DOHH2 (cell line): ENCODE data around the gene COL4A2.

Experiments used
- H3F3A ChIP-seq: fragments of 200-600 bp; sonication (generic), shearing (Covaris generic); 2 replicates; pipeline ENCODE4 v1.6.0; 2016; ENCODE audit warnings: antibody characterized with exemption, mild to moderate bottlenecking; ENCODE audit not compliant: control insufficient read depth, insufficient read depth
- H3K27ac ChIP-seq: fragments of 200-600 bp; sonication (generic); 2 replicates; pipeline ENCODE4 v1.5.1; 2014; ENCODE audit warnings: low read depth, mild to moderate bottlenecking, low read length, moderate library complexity
- H3K27me3 ChIP-seq: fragments of 200-600 bp; sonication (generic); 2 replicates; pipeline ENCODE4 v1.6.1; 2014; ENCODE audit warnings: mild to moderate bottlenecking, low read length, mixed read lengths; ENCODE audit not compliant: control insufficient read depth
- H3K36me3 ChIP-seq: fragments of 200-600 bp; sonication (generic); 2 replicates; pipeline ENCODE4 v1.6.1; 2014; ENCODE audit warnings: mild to moderate bottlenecking, low read length, moderate library complexity, mixed read lengths; ENCODE audit not compliant: control insufficient read depth
- H3K4me1 ChIP-seq: fragments of 200-600 bp; sonication (generic); 2 replicates; pipeline ENCODE4 v1.6.1; 2014; ENCODE audit warnings: mild to moderate bottlenecking, low read length, mixed read lengths; ENCODE audit not compliant: control insufficient read depth
- H3K4me2 ChIP-seq: fragments of 200-600 bp; sonication (generic); 2 replicates; pipeline ENCODE4 v1.6.0; 2014; ENCODE audit warnings: mild to moderate bottlenecking, low read length, moderate library complexity
- H3K4me3 ChIP-seq: fragments of 200-600 bp; sonication (generic); 2 replicates; pipeline ENCODE4 v1.5.1; 2014; ENCODE audit warnings: mild to moderate bottlenecking, low read length, mixed read lengths
- H3K79me2 ChIP-seq: fragments of 200-600 bp; sonication (generic); 2 replicates; pipeline ENCODE4 v1.6.1; 2014; ENCODE audit warnings: mild to moderate bottlenecking, low read length, mixed read lengths; ENCODE audit not compliant: control insufficient read depth
- H3K9me2 ChIP-seq: fragments of 200-600 bp; sonication (generic); replicated peaks from 2 replicates; pipeline ENCODE4 v1.6.1; 2014; ENCODE audit warnings: mild to moderate bottlenecking, low read length, mixed read lengths; ENCODE audit not compliant: control insufficient read depth
- H3K9me3 ChIP-seq: fragments of 200-600 bp; sonication (generic); 2 replicates; pipeline ENCODE4 v1.6.1; 2014; ENCODE audit warnings: antibody characterized with exemption, low read length, mixed read lengths; ENCODE audit not compliant: control insufficient read depth, insufficient read depth
- H4K20me1 ChIP-seq: fragments of 200-600 bp; sonication (generic); 2 replicates; pipeline ENCODE4 v1.6.0; 2014; ENCODE audit warnings: low read depth, mild to moderate bottlenecking, antibody characterized with exemption, low read length, moderate library complexity; ENCODE audit not compliant: control insufficient read depth, insufficient read depth
- CTCF ChIP-seq: fragments of 200-600 bp; sonication (generic); IDR thresholded peaks from one replicate; pipeline ENCODE4 v1.5.1; 2014; ENCODE audit warnings: antibody characterized with exemption, mild to moderate bottlenecking, low read depth, low read length; ENCODE audit not compliant: poor library complexity, severe bottlenecking
- EZH2phosphoT487 ChIP-seq: fragments of 200-600 bp; sonication (generic); IDR thresholded peaks from 2 replicates; pipeline ENCODE4 v1.6.1; 2017; ENCODE audit warnings: borderline replicate concordance, mild to moderate bottlenecking, antibody characterized with exemption, low read length, moderate library complexity, mixed read lengths

Gene COL4A2

GRCh38 chr13:110478405-110479214 lies 171.5 kb downstream of the COL4A2 start:
- Histone ChIP-seq H3K27ac (no peak overlapping the region), H3K79me2 (no peaks in the 10 kb centered on the region), H3K9me2 (no peaks in the 10 kb centered on the region), H3K9me3 (no peaks in the 10 kb centered on the region), H4K20me1 (no peaks in the 10 kb centered on the region), H3K36me3 (no peaks in the 10 kb centered on the region), H3F3A (no peaks in the 10 kb centered on the region; the same call in 1 of the 2 replicates), H3K4me2 (no peak overlapping the region), H3K4me1 (peaks cover 38% of the 10 kb centered on the region), H3K27me3 (peaks cover 3% of the 10 kb centered on the region; the same call in 1 of the 2 replicates), H3K4me3 (no peak overlapping the region)
- TF ChIP-seq CTCF (no peak), EZH2phosphoT487 (no peak)

- no peaks in the 10 kb centered on the region for H4K20me1 ChIP-seq
- no peaks in the 10 kb centered on the region for H3K79me2 ChIP-seq
- H3F3A ChIP-seq, result no peaks in the 10 kb centered on the region
- no peak overlapping the region for H3K4me3 ChIP-seq
- no peaks in the 10 kb centered on the region for H3K9me3 ChIP-seq
- no peak for TF ChIP-seq CTCF
- no peak for TF ChIP-seq EZH2phosphoT487
- H3K36me3 ChIP-seq, result no peaks in the 10 kb centered on the region
- H3K27ac ChIP-seq, result no peak overlapping the region
- peaks cover 3% of the 10 kb centered on the region; the same call in 1 of the 2 replicates for H3K27me3 ChIP-seq
- peaks cover 32% of the 10 kb centered on the region for H3K4me1 ChIP-seq
- no peak overlapping the region for H3K4me2 ChIP-seq
- no peaks in the 10 kb centered on the region for H3K9me2 ChIP-seq
Measured at GRCh38 chr13:110479215-110479545, 172.1 kb downstream of the COL4A2 start.

- H3K27ac ChIP-seq, result no peak overlapping the region
- no peaks in the 10 kb centered on the region for H3K9me2 ChIP-seq
- H3K79me2 ChIP-seq, result no peaks in the 10 kb centered on the region
- H3K36me3 ChIP-seq, result no peaks in the 10 kb centered on the region
- H3K4me2 ChIP-seq, result no peak overlapping the region
- no peaks in the 10 kb centered on the region for H3K9me3 ChIP-seq
- peaks cover 3% of the 10 kb centered on the region; the same call in 1 of the 2 replicates for H3K27me3 ChIP-seq
- H3K4me3 ChIP-seq, result no peak overlapping the region
- H4K20me1 ChIP-seq, result no peaks in the 10 kb centered on the region
- H3F3A ChIP-seq, result no peaks in the 10 kb centered on the region
- H3K4me1 ChIP-seq, result peaks cover 27% of the 10 kb centered on the region
- no peak for TF ChIP-seq EZH2phosphoT487
- no peak for TF ChIP-seq CTCF
Measured at GRCh38 chr13:110479648-110480047, 172.6 kb downstream of the COL4A2 start.
